GM23338 (cell line): ENCODE results near the gene GHRL. TPM values are rescaled to one million over a fixed set of nuclear protein-coding genes. Genes with fewer than 3 reads are reported as not detected.
A peak's percentile ranks its signal among the peaks of the same experiment; 100 is the strongest.

Source experiments
- ATAC-seq: fragments of 200-7000 bp; cut with Tn5 transposase; 3 replicates; pipeline ENCODE4 v1.9.1; 2020
- DNase-seq: peaks from one replicate; pipeline ENCODE4 v3.0.0-alpha.2; 2015; ENCODE audit warnings: low spot score
- H2AFZ ChIP-seq: fragments of 200-600 bp; sonication (generic); 2 replicates; pipeline ENCODE4 v1.8.0; 2016; ENCODE audit warnings: antibody characterized with exemption, mild to moderate bottlenecking, moderate library complexity
- H3F3A ChIP-seq: fragments of 200-600 bp; sonication (generic); replicated peaks from 2 replicates; pipeline ENCODE4 v1.8.0; 2017; ENCODE audit warnings: antibody characterized with exemption, mixed run types, low read depth
- H3K27ac ChIP-seq: fragments of 200-600 bp; sonication (generic); 2 replicates; pipeline ENCODE4 v1.6.1; 2016; ENCODE audit warnings: low read depth
- H3K27me3 ChIP-seq: fragments of 200-600 bp; sonication (generic); 2 replicates; pipeline ENCODE4 v1.8.0; 2016; ENCODE audit warnings: mild to moderate bottlenecking, mixed run types, moderate library complexity; ENCODE audit not compliant: insufficient read depth
- H3K36me3 ChIP-seq: fragments of 200-600 bp; sonication (generic); 2 replicates; pipeline ENCODE4 v1.8.0; 2016; ENCODE audit warnings: mild to moderate bottlenecking; ENCODE audit not compliant: insufficient read depth
- H3K4me1 ChIP-seq: fragments of 200-600 bp; sonication (generic); 2 replicates; pipeline ENCODE4 v1.8.0; 2016; ENCODE audit warnings: mild to moderate bottlenecking, moderate library complexity; ENCODE audit not compliant: insufficient read depth
- H3K4me2 ChIP-seq: fragments of 200-600 bp; sonication (generic); 2 replicates; pipeline ENCODE4 v1.7.1; 2017; ENCODE audit warnings: mixed run types
- H3K4me3 ChIP-seq: fragments of 200-600 bp; sonication (generic); 2 replicates; pipeline ENCODE4 v1.6.1; 2016; ENCODE audit warnings: mixed run types
- H3K79me2 ChIP-seq: fragments of 200-600 bp; sonication (generic); replicated peaks from 2 replicates; pipeline ENCODE4 v1.8.0; 2017; ENCODE audit warnings: mild to moderate bottlenecking; ENCODE audit not compliant: insufficient read depth
- H3K9me2 ChIP-seq: fragments of 200-600 bp; sonication (generic); 2 replicates; pipeline ENCODE4 v1.8.0; 2017; ENCODE audit not compliant: insufficient read depth
- H4K20me1 ChIP-seq: fragments of 200-600 bp; sonication (generic); replicated peaks from 2 replicates; pipeline ENCODE4 v1.8.0; 2017; ENCODE audit warnings: mild to moderate bottlenecking; ENCODE audit not compliant: insufficient read depth
- H3K27ac Mint-ChIP-seq: 2 replicates; pipeline ENCODE4 v1.8.0; 2020; ENCODE audit warnings: inconsistent platforms, mild to moderate bottlenecking, moderate library complexity, mixed read lengths
- H3K27me3 Mint-ChIP-seq: 3 replicates; pipeline ENCODE4 v1.8.0; 2022; ENCODE audit warnings: low read depth, mild to moderate bottlenecking, moderate library complexity, mixed read lengths, inconsistent platforms; ENCODE audit not compliant: insufficient read depth, poor library complexity
- H3K36me3 Mint-ChIP-seq: 3 replicates; pipeline ENCODE4 v1.8.0; 2021; ENCODE audit warnings: low read depth, mild to moderate bottlenecking, inconsistent platforms, moderate library complexity, mixed read lengths
- H3K4me1 Mint-ChIP-seq: 3 replicates; pipeline ENCODE4 v1.8.0; 2020; ENCODE audit warnings: mild to moderate bottlenecking, inconsistent platforms, mixed read lengths
- H3K4me3 Mint-ChIP-seq: 3 replicates; pipeline ENCODE4 v1.8.0; 2021; ENCODE audit warnings: moderate library complexity, mild to moderate bottlenecking, inconsistent platforms, mixed read lengths
- H3K9me3 Mint-ChIP-seq: 3 replicates; pipeline ENCODE4 v1.8.0; 2020; ENCODE audit warnings: moderate library complexity, mild to moderate bottlenecking, inconsistent platforms, mixed read lengths
- CREB1 ChIP-seq: fragments of 250-450 bp; sonication (Bioruptor Pico); IDR thresholded peaks from 2 replicates; pipeline ENCODE4 v1.5.0; 2020; ENCODE audit warnings: low read depth, mild to moderate bottlenecking, moderate library complexity
- ETS1 ChIP-seq: IDR thresholded peaks from 2 replicates; pipeline ENCODE4 v1.6.1; 2016; ENCODE audit warnings: antibody characterized with exemption
- EZH2 ChIP-seq: fragments of 200-600 bp; sonication (generic); IDR thresholded peaks from one replicate; pipeline ENCODE4 v1.8.0; 2017; ENCODE audit warnings: antibody characterized with exemption, mild to moderate bottlenecking, low read depth; ENCODE audit not compliant: unreplicated experiment
- EZH2phosphoT487 ChIP-seq: fragments of 200-600 bp; sonication (generic); IDR thresholded peaks from one replicate; pipeline ENCODE4 v1.8.1; 2018; ENCODE audit warnings: antibody characterized with exemption; ENCODE audit not compliant: unreplicated experiment
- JUNB ChIP-seq: IDR thresholded peaks from one replicate; pipeline ENCODE4 v1.6.1; 2016; ENCODE audit warnings: antibody characterized with exemption; ENCODE audit not compliant: unreplicated experiment
- NANOG ChIP-seq: IDR thresholded peaks from 2 replicates; pipeline ENCODE4 v1.6.1; 2016; ENCODE audit warnings: antibody characterized with exemption, borderline replicate concordance
- POLR2AphosphoS5 ChIP-seq: IDR thresholded peaks from 2 replicates; pipeline ENCODE4 v1.6.1; 2016; ENCODE audit warnings: antibody characterized with exemption, low read depth
- STAT1 ChIP-seq: IDR thresholded peaks from one replicate; pipeline ENCODE4 v1.6.1; 2016; ENCODE audit warnings: antibody characterized with exemption; ENCODE audit not compliant: unreplicated experiment
- ZNF331 ChIP-seq: fragments of 250-450 bp; sonication (Bioruptor Pico); IDR thresholded peaks from 2 replicates; pipeline ENCODE4 v1.5.0; 2020; ENCODE audit warnings: low read depth, mild to moderate bottlenecking, moderate library complexity
- polyA plus RNA-seq: library from polyadenylated mRNA; unstranded; fragments of >200 nt; fragmentation: Nextera tagmentation; extraction: Ambion mirVana; gene quantifications from 2 replicates; pipeline ENCODE4 v1.2.1, GENCODE V29; 2016
- total RNA-seq: library from RNA; depleted of rRNA; stranded (reverse); fragments of >200 nt; shearing (Covaris generic); gene quantifications from 2 replicates; pipeline ENCODE4 v1.2.3, GENCODE V29; 2014

GHRL gene
- total and polyA plus RNA-seq, 2 experiments from 2014 or later, result 0.78 TPM; not detected in 1

- TF ChIP-seq ZNF331 (CRISPR knock-in tag) (0 out of 2 replicates have a peak, but pooled peaks have one; percentile 14), CREB1 (CRISPR knock-in tag) (no peak)
- Histone ChIP-seq H3K4me2 (peak overlapping the region; percentile 52), H3K36me3 (peaks cover 18% of the 10 kb centered on the region; the same call in 1 of the 2 replicates), H3K4me3 (peak overlapping the region; percentile 96; the same call in 1 of the 2 replicates), H2AFZ (no peak overlapping the region), H3K79me2 (peaks cover 35% of the 10 kb centered on the region), H3F3A (0 out of 2 replicates have a peak, but pooled peaks cover 4% of the 10 kb centered on the region), H3K9me2 (no peaks in the 10 kb centered on the region), H3K4me1 (peaks cover 17% of the 10 kb centered on the region), H4K20me1 (no peaks in the 10 kb centered on the region; the same call in 1 of the 2 replicates), H3K27ac (no peak overlapping the region), H3K27me3 (peaks cover 8% of the 10 kb centered on the region; the same call in 1 of the 2 replicates)
- H3K4me1 Mint-ChIP-seq, result peaks cover 22% of the 10 kb centered on the region; the same call in 2 of the 3 replicates
- DNase-seq (no peak), ATAC-seq (no peak)
- H3K9me3 Mint-ChIP-seq, result peaks cover 43% of the 10 kb centered on the region
- H3K4me3 Mint-ChIP-seq, result peak overlapping the region; percentile 59
- peaks cover 61% of the 10 kb centered on the region for H3K36me3 Mint-ChIP-seq
- H3K27me3 Mint-ChIP-seq, result peaks cover 27% of the 10 kb centered on the region
- H3K27ac Mint-ChIP-seq, result peak overlapping the region; percentile 77
Measured at GRCh38 chr3:10247679-10248183, 45.0 kb downstream of the GHRL start.

GRCh38 chr3:10245081-10245712, 47.5 kb downstream of the GHRL start:
- H3F3A ChIP-seq, result 0 out of 2 replicates have a peak, but pooled peaks cover 4% of the 10 kb centered on the region
- no peak overlapping the region for H3K27ac ChIP-seq
- peaks cover 13% of the 10 kb centered on the region; the same call in 2 of the 3 replicates for H3K4me1 Mint-ChIP-seq
- no peak overlapping the region for H3K27ac Mint-ChIP-seq
- peaks cover 10% of the 10 kb centered on the region for H3K79me2 ChIP-seq
- ATAC-seq (no peak), DNase-seq (no peak)
- peaks cover 11% of the 10 kb centered on the region; the same call in 1 of the 2 replicates for H3K36me3 ChIP-seq
- H2AFZ ChIP-seq, result no peak overlapping the region
- peaks cover 43% of the 10 kb centered on the region for H3K36me3 Mint-ChIP-seq
- H4K20me1 ChIP-seq, result no peaks in the 10 kb centered on the region; the same call in 1 of the 2 replicates
- peaks cover 43% of the 10 kb centered on the region for H3K9me3 Mint-ChIP-seq
- H3K9me2 ChIP-seq, result no peaks in the 10 kb centered on the region
- no peak overlapping the region for H3K4me3 Mint-ChIP-seq
- peaks cover 8% of the 10 kb centered on the region; the same call in 1 of the 2 replicates for H3K27me3 ChIP-seq
- no peak overlapping the region for H3K4me3 ChIP-seq
- TF ChIP-seq EZH2phosphoT487, result no peak
- no peak for TF ChIP-seq ETS1
- TF ChIP-seq NANOG, result no peak
- TF ChIP-seq ZNF331 (CRISPR knock-in tag), result no peak
- TF ChIP-seq CREB1 (CRISPR knock-in tag), result no peak
- no peak for TF ChIP-seq STAT1
- no peak for TF ChIP-seq JUNB
- TF ChIP-seq POLR2AphosphoS5, result no peak
- TF ChIP-seq EZH2, result no peak
- peaks cover 9% of the 10 kb centered on the region for H3K4me1 ChIP-seq
- no peak overlapping the region for H3K4me2 ChIP-seq
- peaks cover 25% of the 10 kb centered on the region for H3K27me3 Mint-ChIP-seq
